ENCODE results near the gene CABP2.

The CABP2 gene

DNA sequence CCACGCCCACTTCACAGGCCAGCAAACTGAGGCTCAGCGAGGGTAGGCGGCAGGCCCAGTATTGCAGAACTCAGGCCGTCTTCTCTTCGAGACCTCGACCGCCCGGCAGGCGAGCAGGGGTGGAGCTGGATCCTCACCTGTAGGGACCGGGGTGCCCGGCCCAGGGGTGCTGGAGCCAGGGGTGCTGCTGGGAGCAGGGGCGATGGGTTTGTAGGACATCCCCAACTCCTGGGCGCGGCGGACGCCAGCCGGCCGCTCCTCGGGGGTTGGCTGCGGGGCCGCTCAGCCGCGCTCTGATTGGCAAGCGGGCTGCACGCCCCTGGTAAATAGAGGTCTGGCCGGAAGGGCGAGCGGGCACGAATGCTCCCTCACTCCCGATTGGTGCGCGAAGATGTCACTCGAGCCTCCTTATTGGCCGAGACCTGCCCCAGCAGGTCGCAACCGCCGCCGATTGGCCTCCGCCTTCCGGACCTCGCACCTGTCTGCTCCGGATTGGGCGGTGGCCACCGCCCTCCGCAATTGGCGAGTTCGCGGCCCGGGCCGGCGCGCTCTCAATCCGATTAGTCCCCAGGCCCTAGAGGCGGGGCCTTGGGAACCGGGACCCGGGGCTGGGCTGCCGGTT, 15.3 kb downstream of the CABP2 start, which contains the start of gene CDK2AP2:
TSS of gene CDK2AP2 (minus strand) at position 299 of the 622 bp plus-strand sequence. CDS start at position 219, 80 bp downstream.
- DNase-seq (ENCODE audit: low read depth), result peak; percentile 98

DNA sequence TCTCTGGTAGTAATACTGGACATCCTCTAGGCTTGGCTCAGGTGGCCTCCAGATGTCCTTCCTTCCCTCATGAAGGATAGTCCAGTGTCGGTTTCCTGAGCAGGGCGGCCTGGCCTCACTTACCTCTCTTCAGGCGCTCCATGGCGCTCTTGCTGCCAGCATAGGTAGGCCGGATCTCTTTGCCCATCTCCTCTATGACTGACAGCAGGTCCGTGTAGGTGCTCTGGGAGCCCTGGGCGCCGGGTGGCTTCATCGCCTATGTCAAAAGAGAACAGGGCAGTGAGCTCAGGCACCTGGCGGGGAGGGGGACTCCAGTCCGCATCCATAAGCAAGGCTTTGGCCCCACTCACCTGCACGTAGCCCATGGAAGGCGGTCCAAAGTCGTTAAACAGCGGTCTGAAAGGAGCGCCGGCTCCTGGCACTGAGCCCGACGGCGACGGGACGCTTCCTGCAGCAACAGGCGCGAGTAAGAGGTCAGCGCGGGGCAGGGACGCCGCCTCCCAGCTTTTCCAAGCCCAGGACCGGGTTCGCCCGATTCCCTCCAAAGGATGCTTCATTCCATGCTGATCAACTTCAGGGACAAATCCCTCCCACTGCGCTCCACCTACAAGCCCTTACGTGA, 15.9 kb downstream of the CABP2 start:
- no peak for DNase-seq (ENCODE audit: low read depth)

DNA sequence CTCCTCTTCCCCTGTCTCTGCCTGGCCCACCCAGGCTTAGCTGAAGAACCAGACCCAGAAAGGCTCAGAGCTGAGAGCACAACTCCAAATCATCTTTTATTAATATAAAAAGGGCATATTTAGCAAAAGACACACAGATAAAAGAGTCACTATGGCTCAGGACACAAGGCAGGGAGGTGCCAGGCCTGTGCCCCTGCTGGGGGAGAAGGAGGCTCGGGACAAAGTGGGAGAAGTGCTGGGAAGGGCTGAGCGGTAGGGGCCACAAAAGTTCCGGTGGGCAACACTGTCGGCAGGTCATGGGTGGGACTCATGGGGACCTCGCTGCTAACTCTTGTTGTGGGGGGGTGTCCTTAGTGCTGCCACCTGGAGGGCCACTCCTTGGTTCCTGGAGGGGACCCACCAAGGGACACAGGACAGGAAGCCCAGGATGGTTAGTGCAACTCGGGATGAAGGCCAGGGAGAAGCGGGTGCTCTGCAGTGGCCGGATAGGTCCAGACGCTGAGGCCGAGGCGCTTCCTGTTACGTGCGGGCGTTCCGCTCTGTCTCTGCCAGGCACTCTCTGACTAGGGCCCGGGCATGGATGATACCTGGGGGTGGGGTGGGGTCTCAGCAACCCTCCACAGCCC, 16.7 kb downstream of the CABP2 start:
- DNase-seq (ENCODE audit: low read depth), result no peak

DNA sequence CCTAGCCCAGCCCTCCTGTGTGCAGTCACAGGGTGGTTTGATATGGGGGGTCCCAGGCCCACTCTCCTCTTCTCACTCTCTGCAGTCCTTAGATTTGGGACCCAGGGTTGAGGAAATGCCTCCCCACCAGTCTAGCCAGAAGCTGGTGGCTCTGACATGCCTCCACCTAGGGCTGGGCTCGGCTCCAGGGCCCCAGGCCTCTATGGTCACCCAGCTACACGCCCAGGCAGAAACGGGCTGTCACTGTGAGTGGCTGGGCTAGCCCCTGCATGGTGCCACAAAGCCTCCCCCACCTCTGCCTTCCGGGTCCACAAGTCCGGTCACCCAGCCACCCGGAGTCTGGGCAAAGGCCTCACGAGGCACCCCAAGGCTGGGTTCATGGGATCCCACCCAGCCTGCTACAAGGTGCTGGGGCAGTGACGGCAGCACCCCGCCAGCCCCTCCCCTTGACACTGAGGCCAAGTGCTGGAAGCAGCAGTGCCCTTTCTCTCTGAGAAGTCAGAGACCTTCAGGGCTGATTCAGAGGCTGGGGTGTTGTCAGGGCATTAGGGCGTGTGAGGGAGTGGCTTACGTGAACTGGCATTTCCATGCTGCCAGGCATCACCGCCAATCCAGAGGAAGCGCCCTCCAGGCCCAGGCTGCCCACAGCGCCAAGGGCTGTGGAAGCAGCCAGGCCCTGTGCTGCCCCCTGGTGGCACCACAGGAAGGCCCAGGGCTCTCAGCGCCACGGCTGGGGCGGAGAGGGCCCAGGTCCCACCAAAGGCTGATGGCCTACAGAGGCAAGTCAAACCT, 17.4 kb downstream of the CABP2 start:
- DNase-seq (ENCODE audit: low read depth), result peak; percentile 93

DNA sequence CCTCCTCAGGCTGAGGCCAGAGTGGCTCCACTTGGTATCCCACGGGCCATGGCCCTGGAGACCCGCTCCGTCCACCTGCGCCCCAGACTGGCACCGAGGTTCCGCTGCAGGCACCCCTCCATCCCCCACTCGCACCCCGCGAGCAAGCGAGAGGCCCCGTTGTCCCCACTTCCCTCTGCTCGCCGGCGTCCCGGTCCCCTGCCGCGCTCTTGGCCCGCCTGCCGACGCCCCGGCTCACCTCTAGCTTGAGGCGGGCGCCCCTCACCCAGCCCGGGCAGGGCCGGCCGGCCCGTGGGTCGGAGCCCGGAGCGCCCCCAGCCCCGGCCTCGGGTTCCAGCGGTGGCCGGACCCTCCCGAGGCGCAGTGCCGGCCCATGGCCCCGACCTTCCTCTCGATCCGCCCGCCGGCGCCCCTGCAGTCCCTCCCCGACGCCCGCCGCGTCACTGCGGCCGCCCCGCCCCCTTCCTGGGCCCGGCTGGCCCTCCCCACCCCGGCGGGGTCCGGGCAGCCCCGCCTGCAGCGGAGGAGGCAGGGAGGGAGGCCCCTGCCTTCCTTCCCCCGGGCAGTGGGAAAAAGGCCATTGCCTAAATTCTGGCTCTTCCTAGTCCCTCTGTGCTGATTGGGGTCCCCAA, 18.2 kb downstream of the CABP2 start, which contains the start of gene PITPNM1:
TSS of gene PITPNM1 (minus strand) at position 414 of the 632 bp plus-strand sequence. CDS start 1,183 bp downstream, outside the sequence.
- peak; percentile 79 for DNase-seq (ENCODE audit: low read depth)

DNA sequence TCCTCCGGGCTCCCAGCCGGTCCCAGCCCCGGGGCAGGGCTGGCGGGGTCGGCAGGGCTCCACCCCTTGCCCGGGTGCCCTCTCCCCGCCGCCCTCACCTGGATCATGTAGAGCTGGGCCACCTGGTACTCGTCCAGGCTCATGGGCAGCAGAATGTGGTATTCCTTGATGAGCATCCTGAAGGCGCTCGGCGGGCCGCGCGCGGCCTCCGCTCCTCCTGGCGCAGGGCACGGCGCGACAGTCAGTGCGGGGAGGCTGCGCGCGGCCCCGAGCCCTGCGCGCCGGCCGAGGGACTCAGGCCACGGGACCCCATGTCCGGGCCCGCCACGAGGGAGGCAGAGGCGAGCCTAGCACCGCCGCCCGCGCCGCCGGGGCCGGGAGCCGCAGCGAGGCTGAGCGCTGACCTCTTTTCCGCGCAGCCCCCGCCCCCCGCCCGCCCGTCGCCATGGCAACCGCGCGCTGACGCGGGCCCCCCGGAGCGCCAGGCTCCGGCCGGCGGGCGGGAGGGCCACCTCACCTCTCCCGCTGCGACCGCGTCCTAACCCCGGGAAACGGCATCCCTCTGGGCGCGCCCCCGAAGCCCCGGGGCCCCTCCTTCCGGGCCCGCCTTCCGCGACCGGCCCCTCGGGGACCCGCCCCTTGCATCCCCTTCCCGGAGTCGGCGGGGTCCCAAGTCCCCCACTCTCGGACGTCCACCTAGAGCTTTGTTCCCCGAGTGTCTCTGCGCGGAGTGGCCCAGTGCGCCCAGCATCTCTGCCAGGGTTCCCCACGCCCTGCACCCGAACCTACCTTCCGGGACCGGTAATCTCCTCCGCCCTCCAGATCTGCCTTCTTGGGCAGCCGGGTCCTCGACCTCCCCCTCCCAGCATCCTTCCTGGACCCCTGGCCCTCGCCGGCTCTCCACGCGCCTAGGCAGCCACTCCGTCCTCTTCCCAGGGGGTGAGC, 19.0 kb downstream of the CABP2 start:
- peak; percentile 40 for DNase-seq (ENCODE audit: low read depth)

DNA sequence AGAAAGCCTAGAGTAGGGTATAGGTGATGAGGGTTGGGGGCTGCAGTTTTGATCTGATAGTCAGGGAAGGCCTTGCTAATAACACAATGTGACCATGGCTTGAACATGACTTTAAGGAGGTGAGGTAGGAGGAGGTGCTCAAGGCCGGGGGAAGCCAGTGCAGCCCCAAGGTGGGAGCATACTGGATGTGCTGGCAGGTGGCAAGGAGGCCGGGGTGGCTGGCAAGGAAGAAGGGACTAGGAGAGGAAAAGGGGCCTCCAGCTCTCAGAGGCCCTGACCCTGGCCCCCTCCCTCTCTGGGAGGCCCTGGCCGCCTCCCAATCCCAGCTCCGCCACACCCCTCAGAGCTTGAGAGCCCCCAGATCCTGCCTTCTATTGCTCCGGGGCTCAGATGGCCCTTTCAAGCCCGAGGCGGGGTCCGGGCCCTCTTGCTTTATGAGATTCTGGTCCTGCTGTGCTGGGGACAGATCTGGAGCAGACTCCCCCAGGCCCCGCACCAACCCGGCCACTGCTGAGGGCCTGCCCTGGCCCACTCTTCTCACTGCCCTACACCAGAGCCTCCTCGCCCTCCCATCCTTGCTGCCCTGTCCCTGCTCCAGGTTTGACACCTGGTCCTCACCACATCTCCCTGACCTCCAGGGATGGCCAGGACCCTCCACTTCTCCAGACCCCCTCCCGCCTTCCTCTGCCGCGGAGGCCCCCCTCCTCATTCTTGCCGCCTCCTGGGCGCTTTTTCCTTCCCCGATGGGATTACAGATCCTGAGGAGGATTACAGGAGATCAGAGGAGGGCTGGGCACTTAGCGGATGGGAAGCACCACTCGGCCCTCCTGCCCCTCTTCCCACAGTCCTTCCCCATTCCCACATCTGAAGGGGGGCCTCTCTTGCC, 19.9 kb downstream of the CABP2 start:
- DNase-seq (ENCODE audit: low read depth), result no peak

DNA sequence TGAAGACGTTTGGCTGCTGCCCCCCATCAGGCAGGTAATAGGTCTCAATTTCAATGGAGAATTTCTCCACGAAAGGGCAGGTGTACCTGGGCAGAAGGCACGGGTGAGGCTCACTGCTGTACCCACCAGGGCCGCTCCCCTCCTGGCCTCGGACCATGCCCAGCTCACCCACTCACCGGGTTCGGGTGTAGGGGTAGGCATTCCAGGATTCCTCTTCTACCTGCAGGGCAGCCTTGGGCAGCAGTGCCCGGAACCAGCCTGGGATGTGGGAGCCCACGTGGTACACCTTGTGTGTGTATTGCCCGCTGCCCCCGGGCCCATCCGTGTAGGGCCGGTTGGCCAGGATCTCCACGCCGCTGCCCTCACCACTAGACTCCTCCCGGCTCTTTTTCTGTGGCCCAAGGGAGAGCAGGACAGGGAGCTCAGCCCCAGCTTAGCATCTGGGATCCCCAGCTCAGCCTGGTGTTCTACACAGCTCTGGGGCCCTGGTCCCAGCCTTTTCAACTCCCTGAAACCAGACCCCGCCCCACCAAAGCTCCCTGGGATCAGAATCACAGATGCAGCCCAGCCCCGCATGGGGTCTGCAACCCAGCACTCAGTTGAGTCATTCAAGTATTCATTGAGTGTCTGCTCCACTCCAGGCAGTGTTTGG, 20.8 kb downstream of the CABP2 start:
- no peak for DNase-seq (ENCODE audit: low read depth)

DNA sequence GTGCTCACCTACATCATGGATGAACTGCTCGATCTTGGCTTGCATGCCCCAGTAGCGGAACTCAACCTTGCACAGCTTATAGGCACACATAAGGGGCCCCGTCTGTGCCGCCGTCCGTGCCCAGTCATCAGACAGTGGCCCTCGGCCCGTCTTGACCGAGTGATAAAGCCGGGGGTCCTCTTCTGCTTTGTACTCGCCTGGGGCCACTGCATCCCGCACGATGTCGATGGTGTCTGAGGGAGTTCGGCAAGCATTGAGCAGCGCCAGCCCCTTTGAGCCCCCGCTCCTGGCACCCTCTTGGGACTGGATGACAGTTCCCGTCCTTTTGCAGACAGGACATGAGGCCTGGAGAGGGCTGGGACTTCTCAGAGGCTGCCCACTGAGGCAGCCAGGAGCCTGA, 21.4 kb downstream of the CABP2 start:
- no peak for DNase-seq (ENCODE audit: low read depth)

DNA sequence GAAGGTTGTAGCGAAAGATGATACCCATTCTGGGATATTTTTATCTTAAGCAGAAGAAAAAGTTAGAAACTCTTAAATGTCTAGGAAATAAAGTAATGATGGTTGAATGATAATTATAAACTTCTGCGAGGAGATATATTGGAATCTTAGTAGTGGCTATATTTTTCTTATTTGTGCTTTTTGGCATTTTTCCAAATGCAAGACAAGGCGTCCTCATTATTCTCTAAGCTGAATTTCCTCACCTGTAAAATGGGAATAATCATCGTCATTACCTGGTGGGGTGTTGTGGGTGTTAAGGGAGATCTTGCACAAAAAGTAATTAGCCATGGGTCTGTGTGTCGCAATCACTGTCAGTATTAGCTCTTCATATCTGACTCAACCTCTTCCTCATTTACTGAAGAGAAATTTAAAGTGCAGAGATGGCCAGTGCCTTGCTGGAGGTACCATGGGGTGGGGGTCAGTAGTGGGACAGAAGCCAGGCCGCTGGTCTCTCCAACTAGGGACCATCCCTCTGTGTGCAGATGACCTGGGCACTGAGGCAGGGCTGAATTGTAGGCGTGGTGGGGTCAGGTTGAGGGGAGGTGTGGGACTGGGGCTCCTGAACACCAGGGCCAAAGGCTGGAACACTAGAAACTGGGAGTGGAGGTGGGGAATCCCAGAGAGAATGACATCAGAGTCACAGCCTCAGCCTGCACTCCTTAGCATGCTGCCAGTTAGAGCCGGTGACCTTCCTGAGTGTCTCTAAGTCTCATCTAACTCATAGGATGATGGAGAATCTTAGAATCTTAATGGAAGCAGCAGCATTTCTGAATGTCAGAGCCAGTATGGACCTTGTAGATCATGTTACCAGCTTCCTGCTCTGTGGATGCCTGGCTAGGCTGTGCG, 22.2 kb downstream of the CABP2 start:
- no peak for DNase-seq (ENCODE audit: low read depth)

DNA sequence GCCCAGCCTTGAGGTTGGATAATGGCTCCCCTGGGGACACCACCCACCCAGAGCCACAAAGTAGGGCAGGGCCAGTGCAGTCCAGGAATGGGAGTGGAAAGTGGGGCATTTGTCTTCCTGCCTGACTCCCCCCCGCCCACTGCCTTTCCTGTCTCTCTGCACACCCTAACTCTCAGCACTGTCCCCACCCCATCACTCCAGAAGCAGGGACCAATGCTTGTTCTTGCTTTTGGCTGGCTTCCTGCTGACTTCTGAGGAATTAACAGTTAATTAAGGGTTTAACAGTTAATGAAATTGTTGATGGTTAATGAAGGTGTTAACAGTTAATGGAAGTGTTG, 22.8 kb downstream of the CABP2 start:
- DNase-seq (ENCODE audit: low read depth), result no peak

DNA sequence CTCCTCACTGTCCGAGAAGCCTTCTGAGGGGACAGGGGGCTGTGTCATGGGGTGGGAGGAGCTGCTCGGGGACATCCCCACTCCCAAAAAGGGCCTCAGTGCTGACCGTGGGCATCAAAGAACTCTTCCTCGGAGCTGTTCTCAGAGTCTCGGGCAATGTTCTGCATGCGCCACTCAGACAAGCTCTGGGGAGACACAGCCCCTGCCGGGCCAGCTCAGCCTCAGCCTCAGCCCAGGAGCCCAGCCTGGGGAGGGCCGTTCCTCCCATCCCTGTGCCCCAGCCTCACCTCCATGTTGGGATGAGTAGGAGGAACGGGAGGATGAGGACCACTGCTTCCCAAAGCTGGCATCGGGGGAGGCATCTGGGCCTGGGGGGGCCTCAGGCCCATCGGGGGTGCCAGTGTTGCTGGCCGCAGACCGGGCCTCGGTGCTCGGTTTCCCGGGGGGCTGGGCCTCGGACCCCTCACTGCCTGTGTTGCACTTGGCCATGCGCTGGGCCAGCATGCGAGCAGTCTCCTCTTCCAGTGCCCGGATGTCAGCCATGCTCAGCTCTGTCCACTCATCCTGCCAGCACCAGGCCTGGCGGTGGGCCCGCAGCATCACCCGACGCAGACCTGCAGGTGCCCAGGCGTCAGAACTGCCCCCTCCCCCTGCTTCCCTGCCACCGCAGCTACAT, 23.3 kb downstream of the CABP2 start:
- no peak for DNase-seq (ENCODE audit: low read depth)

DNA sequence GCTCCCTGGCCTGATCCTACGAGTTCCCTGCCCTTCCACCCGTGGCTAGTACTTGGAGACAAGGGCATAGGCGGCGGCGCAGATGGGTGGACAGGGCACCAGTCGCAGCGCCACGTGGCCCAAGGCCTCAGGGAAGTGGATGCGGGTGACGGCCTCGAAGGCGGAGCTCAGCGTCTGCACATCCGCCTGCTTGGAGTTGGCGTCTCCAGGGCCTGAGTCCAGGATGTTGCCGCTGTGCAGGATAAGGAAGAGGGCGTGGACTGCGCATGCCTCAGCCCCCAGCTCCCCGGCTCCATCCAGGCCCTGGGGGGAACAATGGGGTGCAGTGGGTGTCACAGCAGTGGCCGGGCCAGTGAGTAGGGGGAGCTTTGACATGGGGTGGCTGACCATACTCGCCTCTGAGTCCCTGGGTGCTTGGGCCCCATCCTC, 24.7 kb downstream of the CABP2 start:
- no peak for DNase-seq (ENCODE audit: low read depth)

DNA sequence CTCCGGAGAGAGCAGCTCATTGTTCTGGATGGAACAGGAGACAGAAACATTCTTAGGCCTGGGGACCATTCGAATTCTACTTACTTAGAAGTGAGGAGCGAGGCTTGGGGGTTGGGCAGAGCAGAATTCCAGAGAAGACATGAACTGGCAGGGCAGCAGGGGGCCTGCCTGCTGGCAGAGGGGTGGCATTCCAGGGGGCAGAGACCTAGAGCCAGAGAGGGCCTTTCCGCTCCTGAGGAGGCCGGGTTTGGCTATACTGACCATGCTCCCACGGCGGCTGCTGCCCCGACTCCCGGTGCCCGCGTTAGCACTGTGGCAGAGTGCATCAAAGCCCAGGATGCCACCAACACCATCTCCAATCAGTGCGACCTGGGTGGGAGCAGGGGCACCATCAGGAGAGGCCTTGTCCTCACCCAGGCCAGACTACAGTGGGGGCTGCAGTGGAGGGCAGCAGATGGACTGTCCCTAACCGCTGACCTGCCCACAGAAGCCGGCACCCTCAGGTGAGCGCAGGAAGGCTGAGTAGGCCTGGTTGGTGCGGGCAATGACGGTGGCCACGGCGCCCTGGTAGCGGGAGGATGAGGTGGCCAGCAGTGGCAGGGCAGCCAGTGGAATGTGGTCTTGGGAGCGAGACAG, 25.5 kb downstream of the CABP2 start:
- DNase-seq (ENCODE audit: low read depth), result no peak

DNA sequence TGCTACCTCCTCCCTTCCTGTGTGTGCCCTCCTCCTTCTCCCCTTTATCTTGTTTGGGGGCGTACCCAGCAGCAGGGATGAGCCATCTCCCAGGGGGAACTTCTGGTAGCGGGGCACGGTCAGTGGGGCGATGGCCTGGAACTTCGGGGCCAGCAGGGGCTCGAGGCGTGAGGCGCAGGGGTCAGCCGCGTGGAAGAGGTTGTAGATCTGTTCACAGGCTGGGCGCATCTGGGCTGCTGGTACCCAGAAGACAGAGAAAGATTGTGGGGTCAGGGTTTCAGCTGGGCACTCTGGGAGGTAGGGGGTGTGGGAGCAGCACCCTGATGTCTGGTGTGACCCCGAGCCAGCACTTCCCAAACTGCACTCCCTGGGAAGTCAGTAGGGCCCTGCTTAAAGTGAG, 27.1 kb downstream of the CABP2 start:
- DNase-seq (ENCODE audit: low read depth), result no peak

DNA sequence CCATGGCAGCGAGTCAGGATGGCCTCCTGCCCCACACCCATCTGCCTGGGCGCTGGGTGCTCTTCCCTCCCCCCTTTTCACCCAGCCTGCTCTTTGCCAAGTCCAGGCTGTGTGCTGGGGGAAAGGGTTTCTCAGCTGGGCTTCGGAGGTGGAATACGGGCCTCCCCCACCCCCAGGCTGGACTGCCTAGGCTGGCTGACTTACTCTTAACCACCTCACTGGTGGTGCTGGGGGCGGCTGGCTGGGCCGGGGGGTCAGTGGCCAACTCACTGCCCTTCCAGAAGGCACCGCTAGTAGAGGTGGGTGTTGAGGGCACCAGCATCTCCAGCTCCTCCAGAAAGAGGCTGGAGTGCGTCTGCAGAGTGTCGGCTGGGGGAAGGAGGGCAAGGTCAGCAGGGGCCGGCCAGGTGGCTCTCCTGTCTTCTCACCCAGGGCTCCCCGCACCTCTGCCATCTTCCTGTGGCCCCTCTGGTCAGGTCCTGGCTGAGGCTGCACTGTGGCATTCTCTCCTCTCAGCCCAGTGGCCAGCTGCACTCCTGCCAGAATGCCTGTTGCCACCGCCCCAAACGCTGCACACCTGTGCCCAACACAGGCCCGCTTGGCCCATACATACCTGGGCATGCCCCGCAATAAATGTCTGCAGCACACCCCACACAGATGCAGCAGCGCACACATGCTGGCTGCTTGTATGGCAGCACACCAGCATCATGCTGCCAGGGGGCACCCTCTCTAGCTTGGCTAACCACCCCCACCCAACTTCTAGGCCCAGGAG, 27.8 kb downstream of the CABP2 start:
- DNase-seq (ENCODE audit: low read depth), result no peak
